A549 (cell line): ENCODE results near the gene SPAG6. TPM values are rescaled to one million over a fixed set of nuclear protein-coding genes. Genes with fewer than 3 reads are reported as not detected.

Experiments
- ATAC-seq, 2 experiments: fragments of 200-7000 bp in 1 of 2; fragments of >200 bp in 1 of 2; cut with Nextera tagmentation in 1 of 2; cut with Tn5 transposase in 1 of 2; 3 replicates each; pipeline versions ENCODE4 v1.8.0 to v1.9.1; 2018 to 2020; ENCODE audit warnings: mild to moderate bottlenecking in 1 of 2, moderate library complexity in 1 of 2
- CTCF ChIA-PET: fragments of 300-600 bp; sonication (Branson Sonifier 250); formaldehyde crosslinking; extraction: SDS; loops from one replicate; lab custom pipeline; 2021; ENCODE audit warnings: antibody characterized with exemption, inconsistent platforms; lab: Yijun Ruan, JAX
- POLR2A ChIA-PET: fragments of 350-600 bp; formaldehyde crosslinking; extraction: SDS; loops from one replicate; lab custom pipeline; 2021; ENCODE audit warnings: antibody characterized with exemption, inconsistent platforms; lab: Yijun Ruan, JAX
- DNase-seq, 2 experiments: peaks; one replicate each; pipeline versions ENCODE4 v3.0.0 to v3.0.0-alpha.2; 2011 to 2016; ENCODE audit warnings: low read depth in 1 of 2, low spot score in 1 of 2
- FAIRE-seq: peaks from 2 replicates; lab custom pipeline; 2011; peaks lifted over from hg19 to GRCh38; lab: Jason Lieb, UNC
- H3K27ac ChIP-seq, 2 experiments: fragments of >200 bp; sonication (Bioruptor Twin); formaldehyde crosslinking; 3 replicates each; pipeline ENCODE4 v1.5.1; 2016 to 2017
- H3K4me1 ChIP-seq: fragments of >200 bp; sonication (Bioruptor Twin); formaldehyde crosslinking; 3 replicates; pipeline ENCODE4 v1.6.1; 2016
- H3K4me2 ChIP-seq: fragments of >200 bp; sonication (Bioruptor Twin); formaldehyde crosslinking; 3 replicates; pipeline ENCODE4 v1.6.1; 2016
- H3K4me3 ChIP-seq: fragments of >200 bp; sonication (Bioruptor Twin); formaldehyde crosslinking; 3 replicates; pipeline ENCODE4 v1.5.1; 2016
- H3K9me3 ChIP-seq: fragments of >200 bp; sonication (Bioruptor Twin); formaldehyde crosslinking; 3 replicates; pipeline ENCODE4 v1.6.1; 2016
- BHLHE40 ChIP-seq: IDR thresholded peaks from 2 replicates; pipeline ENCODE4 v1.6.1; 2012; ENCODE audit warnings: low read depth, low read length, inconsistent platforms
- CBX8 ChIP-seq: fragments of 200-600 bp; sonication (generic); IDR thresholded peaks from 2 replicates; pipeline ENCODE4 v1.6.1; 2016
- CEBPB ChIP-seq, 2 experiments: fragments of >200 bp in 1 of 2; sonication (Bioruptor Twin) in 1 of 2; formaldehyde crosslinking in 1 of 2; IDR thresholded peaks; 2 replicates each; pipeline ENCODE4 v1.6.1; 2012 to 2016
- CHD2 ChIP-seq: fragments of 150-350 bp; IDR thresholded peaks from 2 replicates; pipeline ENCODE4 v1.6.1; 2014; ENCODE audit warnings: low read length; ENCODE audit not compliant: partially characterized antibody
- EP300 ChIP-seq, 2 experiments: fragments of >200 bp; sonication (Bioruptor Twin); formaldehyde crosslinking; IDR thresholded peaks; 2 replicates in 1 of 2; 3 replicates in 1 of 2; pipeline ENCODE4 v1.6.1; 2016 to 2017
- ESRRA ChIP-seq: fragments of 150-350 bp; IDR thresholded peaks from 2 replicates; pipeline ENCODE4 v1.6.1; 2014; ENCODE audit warnings: mild to moderate bottlenecking, low read length, borderline replicate concordance
- FOSL2 ChIP-seq, 2 experiments: fragments of 450-650 bp in 1 of 2; fragments of >200 bp in 1 of 2; sonication (Bioruptor Twin) in 1 of 2; formaldehyde crosslinking; IDR thresholded peaks; 2 replicates each; pipeline versions ENCODE4 v1.5.0 to v1.6.1; 2016 to 2020; ENCODE audit warnings: mild to moderate bottlenecking in 1 of 2, moderate library complexity in 1 of 2
- HOXA7 ChIP-seq: fragments of 250-450 bp; sonication (Bioruptor Pico); IDR thresholded peaks from 2 replicates; pipeline ENCODE4 v1.5.0; 2020; ENCODE audit warnings: mild to moderate bottlenecking, moderate library complexity
- HOXB5 ChIP-seq: fragments of 250-450 bp; sonication (Bioruptor Pico); IDR thresholded peaks from 2 replicates; pipeline ENCODE4 v1.5.0; 2020; ENCODE audit warnings: mild to moderate bottlenecking, moderate library complexity
- KDM1A ChIP-seq: fragments of 200-600 bp; sonication (generic); IDR thresholded peaks from 2 replicates; pipeline ENCODE4 v1.6.1; 2016; ENCODE audit warnings: low read depth, mild to moderate bottlenecking
- KDM5A ChIP-seq: fragments of 200-600 bp; sonication (generic); IDR thresholded peaks from 2 replicates; pipeline ENCODE4 v1.6.1; 2016; ENCODE audit warnings: antibody characterized with exemption, mild to moderate bottlenecking
- NFE2L2 ChIP-seq: fragments of 150-350 bp; conservative IDR thresholded peaks from 2 replicates; pipeline ENCODE4 v1.6.1; 2014; ENCODE audit warnings: low read length
- NR3C1 ChIP-seq: fragments of >200 bp; sonication (Bioruptor Twin); formaldehyde crosslinking; IDR thresholded peaks from 3 replicates; pipeline ENCODE4 v1.6.1; 2017
- PHF8 ChIP-seq: fragments of 200-600 bp; sonication (generic); IDR thresholded peaks from 2 replicates; pipeline ENCODE4 v1.6.1; 2016; ENCODE audit warnings: low read depth, mild to moderate bottlenecking, antibody characterized with exemption, moderate library complexity, borderline replicate concordance
- POLR2A ChIP-seq: IDR thresholded peaks from 2 replicates; pipeline ENCODE4 v1.6.1; 2012; ENCODE audit warnings: mild to moderate bottlenecking, low read length
- RAD21 ChIP-seq, 2 experiments: fragments of >200 bp in 1 of 2; sonication (Bioruptor Twin) in 1 of 2; formaldehyde crosslinking in 1 of 2; IDR thresholded peaks in 1 of 2; conservative IDR thresholded peaks in 1 of 2; 2 replicates in 1 of 2; 3 replicates in 1 of 2; pipeline ENCODE4 v1.6.1; 2012 to 2018; ENCODE audit warnings: inconsistent platforms in 1 of 2
- RCOR1 ChIP-seq: fragments of 150-350 bp; IDR thresholded peaks from 2 replicates; pipeline ENCODE4 v1.6.1; 2014; ENCODE audit warnings: antibody characterized with exemption, low read length, low read depth
- RNF2 ChIP-seq: fragments of 200-600 bp; sonication (generic); IDR thresholded peaks from 2 replicates; pipeline ENCODE4 v1.6.1; 2016; ENCODE audit warnings: low read depth, mild to moderate bottlenecking, antibody characterized with exemption, moderate library complexity, borderline replicate concordance
- TFCP2L1 ChIP-seq: fragments of 250-450 bp; sonication (Bioruptor Pico); IDR thresholded peaks from 2 replicates; pipeline ENCODE4 v1.5.0; 2021; ENCODE audit warnings: mild to moderate bottlenecking
- WGBS: methylation state at CpG from one replicate; pipeline ENCODE4 v1.1.6; 2017; ENCODE audit errors: missing lambda C conversion rate; 5-methylcytosine and 5-hydroxymethylcytosine counted together
- polyA plus RNA-seq, 4 experiments: library from polyadenylated mRNA; depleted of rRNA in 3 of 4; stranded (reverse); fragments of >200 nt; fragmentation: RNase III in 1 of 4; extraction: RNeasy Plus Mini Kit Qiagen cat#74134 plus additional on column Dnase treatment in 1 of 4; gene quantifications; 2 replicates in 3 of 4; 3 replicates in 1 of 4; pipeline ENCODE4 v1.2.3, GENCODE V29; 2011 to 2017
- TF ChIP-seq, protein P1 (sequence below): IDR thresholded peaks from 2 replicates; pipeline ENCODE4 v1.6.1; 2012
- TF ChIP-seq, protein P2 (sequence below): fragments of >200 bp; sonication (Bioruptor Twin); formaldehyde crosslinking; IDR thresholded peaks from 2 replicates; pipeline ENCODE4 v1.6.1; 2016
- TF ChIP-seq, protein P3 (sequence below): IDR thresholded peaks from 2 replicates; pipeline ENCODE4 v1.6.1; 2012
- TF ChIP-seq, protein P4 (sequence below): fragments of 200-600 bp; sonication (generic); IDR thresholded peaks from 2 replicates; pipeline ENCODE4 v1.6.1; 2016; ENCODE audit warnings: antibody characterized with exemption, mild to moderate bottlenecking, moderate library complexity
- TF ChIP-seq, protein P5 (sequence below): fragments of 150-350 bp; IDR thresholded peaks from 2 replicates; pipeline ENCODE4 v1.6.1; 2014; ENCODE audit warnings: low read depth, mild to moderate bottlenecking, low read length
- TF ChIP-seq, protein P6 (sequence below): fragments of 450-650 bp; IDR thresholded peaks from 2 replicates; pipeline ENCODE4 v1.6.1; 2014; ENCODE audit warnings: antibody characterized with exemption

SPAG6 gene
- polyA plus RNA-seq, 2 of the 4 experiments (the other 2 are of a cell fraction): 0.04 TPM; not detected in 1

DNA sequence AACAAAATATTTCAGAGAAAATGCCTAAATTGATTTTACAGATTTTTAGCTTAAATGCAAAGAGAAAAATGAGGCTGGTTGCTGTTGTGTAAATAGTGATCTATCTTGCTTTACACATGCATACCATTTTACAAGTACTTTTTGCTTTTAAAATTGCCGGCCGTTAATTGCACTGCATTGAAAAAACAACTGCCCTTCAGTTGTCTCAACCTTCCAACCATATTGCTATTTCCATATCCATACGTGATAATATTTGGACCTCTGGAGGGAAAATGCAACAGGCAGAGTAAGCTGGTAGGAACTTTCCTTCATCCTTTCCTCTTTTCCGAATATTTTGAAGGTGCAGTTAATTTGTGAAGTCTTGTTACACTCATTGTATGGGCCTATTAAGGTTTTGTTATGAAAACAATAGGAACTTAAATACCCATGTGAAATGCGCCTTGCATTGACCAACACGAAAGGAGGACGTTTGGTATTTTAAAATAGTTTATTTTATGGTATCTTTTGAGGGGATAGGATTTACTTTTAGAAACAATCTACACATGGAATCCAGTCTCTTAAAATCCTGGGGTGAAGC lies 13.1 kb upstream of the SPAG6 start:
- H3K4me2 ChIP-seq: no peak overlapping the region
- H3K4me1 ChIP-seq: 0 out of 3 replicates have a peak, but pooled peaks cover 8% of the 10 kb centered on the region
- CTCF ChIA-PET: interaction anchor here (1.2 kb wide), 1 partner anchor 8 kb away, joined by 4 read pairs; no protein-coding TSS in a partner anchor
- TF ChIP-seq, protein P1, sequence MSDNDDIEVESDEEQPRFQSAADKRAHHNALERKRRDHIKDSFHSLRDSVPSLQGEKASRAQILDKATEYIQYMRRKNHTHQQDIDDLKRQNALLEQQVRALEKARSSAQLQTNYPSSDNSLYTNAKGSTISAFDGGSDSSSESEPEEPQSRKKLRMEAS: no peak
- TF ChIP-seq CEBPB (IDR thresholded peaks at IDR 0.05): no peak
- TF ChIP-seq EP300 (IDR thresholded peaks at IDR 0.05): no peak
- TF ChIP-seq KDM5A: no peak
- TF ChIP-seq HOXB5 (CRISPR knock-in tag): no peak
- TF ChIP-seq NR3C1: no peak
- no peak for TF ChIP-seq KDM1A
- TF ChIP-seq RAD21 (conservative IDR thresholded peaks at IDR 0.05 in 1 of 2, IDR thresholded peaks at IDR 0.05 in 1 of 2): no peak
- no peak for TF ChIP-seq PHF8
- TF ChIP-seq FOSL2 (IDR thresholded peaks at IDR 0.05): no peak
- no peak for TF ChIP-seq FOSL2 (CRISPR knock-in tag; IDR thresholded peaks at IDR 0.05)
- TF ChIP-seq RCOR1: no peak
- TF ChIP-seq CHD2: no peak
- TF ChIP-seq RNF2: no peak
- TF ChIP-seq, protein P2, sequence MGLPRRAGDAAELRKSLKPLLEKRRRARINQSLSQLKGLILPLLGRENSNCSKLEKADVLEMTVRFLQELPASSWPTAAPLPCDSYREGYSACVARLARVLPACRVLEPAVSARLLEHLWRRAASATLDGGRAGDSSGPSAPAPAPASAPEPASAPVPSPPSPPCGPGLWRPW: no peak
- DNase-seq (no peak), ATAC-seq (no peak), FAIRE-seq (no peak)
- WGBS: 83% methylated on average over 7 of the region's 7 CpGs
- no peak overlapping the region for H3K4me3 ChIP-seq
- no peaks in the 10 kb centered on the region for H3K9me3 ChIP-seq
- POLR2A ChIA-PET: interaction anchor here (1.0 kb wide), 1 partner anchor 8 kb away, joined by 4 read pairs; no protein-coding TSS in a partner anchor
- no peak overlapping the region for H3K27ac ChIP-seq

DNA sequence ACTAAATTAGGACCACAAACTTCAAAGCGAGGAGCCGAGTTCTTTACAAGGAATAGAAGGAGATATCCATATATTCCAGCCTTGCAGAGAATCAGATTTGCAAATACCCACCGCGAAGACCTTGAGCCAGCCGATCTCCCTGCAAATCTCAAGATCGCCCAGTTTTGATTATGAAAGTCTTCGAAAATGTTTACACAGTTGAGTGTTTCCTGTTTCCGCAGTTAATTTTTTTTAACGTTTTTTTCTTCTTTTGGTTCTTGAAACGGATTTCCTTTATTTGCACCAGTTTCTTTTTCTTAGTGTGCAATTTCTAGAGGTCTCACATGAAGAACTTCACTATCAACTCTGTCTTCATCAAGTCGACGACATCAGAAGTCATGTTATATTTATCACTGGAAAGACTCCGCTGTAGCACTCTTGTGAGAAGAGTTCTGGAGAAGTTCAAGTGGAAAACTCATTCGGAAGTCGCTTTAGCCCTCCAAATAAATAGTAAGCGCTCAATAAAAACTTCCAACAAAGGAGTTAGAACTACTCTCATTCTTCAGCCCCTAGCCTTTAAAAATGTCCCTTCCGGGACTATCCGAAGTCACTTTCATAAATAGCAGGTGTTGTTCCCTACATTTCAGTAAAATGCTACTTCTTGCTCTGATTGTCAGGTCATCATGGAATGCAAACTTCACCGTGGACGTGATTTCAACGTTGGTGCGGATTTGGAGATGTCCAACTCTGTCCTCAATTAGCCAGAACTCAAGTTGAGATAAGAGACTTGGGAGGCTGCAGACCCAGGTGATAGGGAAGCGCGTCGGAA lies 11.9 kb upstream of the SPAG6 start:
- no peak for DNase-seq
- ChIA-PET CTCF (no interaction called here), POLR2A (no interaction called here)
- Histone ChIP-seq H3K9me3 (no peaks in the 10 kb centered on the region), H3K27ac (no peak overlapping the region), H3K4me2 (no peak overlapping the region), H3K4me1 (0 out of 3 replicates have a peak, but pooled peaks cover 8% of the 10 kb centered on the region), H3K4me3 (no peak overlapping the region)
- WGBS: 91% methylated on average over 25 of the region's 25 CpGs
- no peak for FAIRE-seq
- TF ChIP-seq RAD21 (conservative IDR thresholded peaks at IDR 0.05 in 1 of 2, IDR thresholded peaks at IDR 0.05 in 1 of 2) (no peak), POLR2A (no peak), ESRRA (no peak), KDM1A (no peak), BHLHE40 (no peak), EP300 (IDR thresholded peaks at IDR 0.05) (no peak), NFE2L2 (no peak), CBX8 (no peak), HOXA7 (CRISPR knock-in tag) (no peak), TFCP2L1 (CRISPR knock-in tag) (no peak)
- TF ChIP-seq, protein P3, sequence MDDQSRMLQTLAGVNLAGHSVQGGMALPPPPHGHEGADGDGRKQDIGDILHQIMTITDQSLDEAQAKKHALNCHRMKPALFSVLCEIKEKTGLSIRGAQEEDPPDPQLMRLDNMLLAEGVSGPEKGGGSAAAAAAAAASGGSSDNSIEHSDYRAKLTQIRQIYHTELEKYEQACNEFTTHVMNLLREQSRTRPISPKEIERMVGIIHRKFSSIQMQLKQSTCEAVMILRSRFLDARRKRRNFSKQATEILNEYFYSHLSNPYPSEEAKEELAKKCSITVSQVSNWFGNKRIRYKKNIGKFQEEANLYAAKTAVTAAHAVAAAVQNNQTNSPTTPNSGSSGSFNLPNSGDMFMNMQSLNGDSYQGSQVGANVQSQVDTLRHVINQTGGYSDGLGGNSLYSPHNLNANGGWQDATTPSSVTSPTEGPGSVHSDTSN: no peak
- TF ChIP-seq, protein P4, sequence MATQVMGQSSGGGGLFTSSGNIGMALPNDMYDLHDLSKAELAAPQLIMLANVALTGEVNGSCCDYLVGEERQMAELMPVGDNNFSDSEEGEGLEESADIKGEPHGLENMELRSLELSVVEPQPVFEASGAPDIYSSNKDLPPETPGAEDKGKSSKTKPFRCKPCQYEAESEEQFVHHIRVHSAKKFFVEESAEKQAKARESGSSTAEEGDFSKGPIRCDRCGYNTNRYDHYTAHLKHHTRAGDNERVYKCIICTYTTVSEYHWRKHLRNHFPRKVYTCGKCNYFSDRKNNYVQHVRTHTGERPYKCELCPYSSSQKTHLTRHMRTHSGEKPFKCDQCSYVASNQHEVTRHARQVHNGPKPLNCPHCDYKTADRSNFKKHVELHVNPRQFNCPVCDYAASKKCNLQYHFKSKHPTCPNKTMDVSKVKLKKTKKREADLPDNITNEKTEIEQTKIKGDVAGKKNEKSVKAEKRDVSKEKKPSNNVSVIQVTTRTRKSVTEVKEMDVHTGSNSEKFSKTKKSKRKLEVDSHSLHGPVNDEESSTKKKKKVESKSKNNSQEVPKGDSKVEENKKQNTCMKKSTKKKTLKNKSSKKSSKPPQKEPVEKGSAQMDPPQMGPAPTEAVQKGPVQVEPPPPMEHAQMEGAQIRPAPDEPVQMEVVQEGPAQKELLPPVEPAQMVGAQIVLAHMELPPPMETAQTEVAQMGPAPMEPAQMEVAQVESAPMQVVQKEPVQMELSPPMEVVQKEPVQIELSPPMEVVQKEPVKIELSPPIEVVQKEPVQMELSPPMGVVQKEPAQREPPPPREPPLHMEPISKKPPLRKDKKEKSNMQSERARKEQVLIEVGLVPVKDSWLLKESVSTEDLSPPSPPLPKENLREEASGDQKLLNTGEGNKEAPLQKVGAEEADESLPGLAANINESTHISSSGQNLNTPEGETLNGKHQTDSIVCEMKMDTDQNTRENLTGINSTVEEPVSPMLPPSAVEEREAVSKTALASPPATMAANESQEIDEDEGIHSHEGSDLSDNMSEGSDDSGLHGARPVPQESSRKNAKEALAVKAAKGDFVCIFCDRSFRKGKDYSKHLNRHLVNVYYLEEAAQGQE: no peak
- TF ChIP-seq, protein P5, sequence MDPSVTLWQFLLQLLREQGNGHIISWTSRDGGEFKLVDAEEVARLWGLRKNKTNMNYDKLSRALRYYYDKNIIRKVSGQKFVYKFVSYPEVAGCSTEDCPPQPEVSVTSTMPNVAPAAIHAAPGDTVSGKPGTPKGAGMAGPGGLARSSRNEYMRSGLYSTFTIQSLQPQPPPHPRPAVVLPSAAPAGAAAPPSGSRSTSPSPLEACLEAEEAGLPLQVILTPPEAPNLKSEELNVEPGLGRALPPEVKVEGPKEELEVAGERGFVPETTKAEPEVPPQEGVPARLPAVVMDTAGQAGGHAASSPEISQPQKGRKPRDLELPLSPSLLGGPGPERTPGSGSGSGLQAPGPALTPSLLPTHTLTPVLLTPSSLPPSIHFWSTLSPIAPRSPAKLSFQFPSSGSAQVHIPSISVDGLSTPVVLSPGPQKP: no peak
- TF ChIP-seq, protein P6, sequence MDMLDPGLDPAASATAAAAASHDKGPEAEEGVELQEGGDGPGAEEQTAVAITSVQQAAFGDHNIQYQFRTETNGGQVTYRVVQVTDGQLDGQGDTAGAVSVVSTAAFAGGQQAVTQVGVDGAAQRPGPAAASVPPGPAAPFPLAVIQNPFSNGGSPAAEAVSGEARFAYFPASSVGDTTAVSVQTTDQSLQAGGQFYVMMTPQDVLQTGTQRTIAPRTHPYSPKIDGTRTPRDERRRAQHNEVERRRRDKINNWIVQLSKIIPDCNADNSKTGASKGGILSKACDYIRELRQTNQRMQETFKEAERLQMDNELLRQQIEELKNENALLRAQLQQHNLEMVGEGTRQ: no peak
- TF ChIP-seq, protein P1: no peak
- no peak for ATAC-seq
